HG02870 (cell line): ENCODE data around the gene SSR3.

ENCODE experiments used
- ATAC-seq: cut with Tn5 transposase; IDR thresholded peaks from one replicate; pipeline ENCODE4 v1.9.1; 2021; ENCODE audit warnings: mild to moderate bottlenecking, moderate library complexity; ENCODE audit not compliant: unreplicated experiment

SSR3 gene

GRCh38 chr3:156539802-156540201 is 15.1 kb downstream of the SSR3 start:
- ATAC-seq, result no peak

DNA sequence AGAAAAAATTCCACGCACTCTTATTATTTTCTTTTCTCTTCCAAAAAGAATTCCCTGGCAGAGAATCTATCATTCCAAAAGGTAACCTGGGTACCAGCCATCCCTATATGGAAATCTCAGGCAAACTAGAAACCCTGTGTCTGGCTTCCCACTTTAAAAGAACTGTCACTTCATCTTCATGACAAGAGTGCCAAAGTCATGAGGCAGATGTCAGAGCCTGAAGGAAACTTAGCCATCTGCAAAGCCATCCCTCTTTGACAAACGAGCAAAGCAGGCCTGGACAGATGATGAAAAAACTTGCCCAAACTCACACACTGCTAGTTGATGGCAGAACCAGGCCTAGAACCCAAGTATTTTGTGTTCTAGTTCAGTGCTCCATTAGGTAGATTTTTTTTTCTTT is 15.9 kb downstream of the SSR3 start:
- no peak for ATAC-seq

GRCh38 chr3:156536524-156537316 is 18.2 kb downstream of the SSR3 start:
- no peak for ATAC-seq

DNA sequence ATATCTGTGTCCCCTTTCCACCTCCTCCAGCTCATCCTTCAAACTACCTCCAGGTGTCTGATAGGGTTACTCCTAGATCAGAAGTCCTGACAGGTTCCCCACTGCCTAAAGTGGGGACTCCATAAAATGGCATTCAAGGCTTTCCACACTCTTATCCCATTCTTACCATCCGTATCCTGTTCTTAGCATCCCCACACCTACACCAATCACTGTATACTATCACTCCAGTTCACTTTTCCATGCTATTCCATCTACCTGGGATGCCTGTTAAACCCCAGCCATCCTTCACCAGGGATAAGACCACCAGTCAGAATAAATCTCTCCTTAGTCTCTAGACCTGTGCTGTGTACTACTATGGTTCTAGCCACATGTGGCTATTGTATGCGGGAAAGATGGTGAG is 19.1 kb downstream of the SSR3 start:
- no peak for ATAC-seq

DNA sequence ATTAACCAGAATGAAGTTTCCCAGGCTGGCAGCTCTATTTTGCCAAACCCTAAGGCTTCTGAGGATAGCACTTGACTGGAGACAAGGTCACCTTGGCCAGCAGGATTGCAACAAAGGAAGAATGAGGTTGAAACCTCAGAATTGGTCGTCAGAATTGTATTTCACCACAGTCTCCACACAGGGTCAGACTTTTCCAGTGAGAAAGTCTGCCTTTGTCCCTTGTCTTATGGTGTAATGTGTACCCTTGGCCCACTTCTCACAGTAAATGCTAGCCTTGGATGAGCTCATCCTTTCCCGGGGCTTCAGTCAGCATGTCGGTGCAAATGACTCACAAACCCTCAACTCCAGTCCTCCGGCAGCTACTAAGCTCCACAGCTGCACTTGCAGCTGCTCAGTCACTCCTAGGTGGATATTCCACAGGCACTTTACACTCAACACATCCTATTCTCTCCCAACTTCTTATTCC is 19.7 kb downstream of the SSR3 start:
- no peak for ATAC-seq

DNA sequence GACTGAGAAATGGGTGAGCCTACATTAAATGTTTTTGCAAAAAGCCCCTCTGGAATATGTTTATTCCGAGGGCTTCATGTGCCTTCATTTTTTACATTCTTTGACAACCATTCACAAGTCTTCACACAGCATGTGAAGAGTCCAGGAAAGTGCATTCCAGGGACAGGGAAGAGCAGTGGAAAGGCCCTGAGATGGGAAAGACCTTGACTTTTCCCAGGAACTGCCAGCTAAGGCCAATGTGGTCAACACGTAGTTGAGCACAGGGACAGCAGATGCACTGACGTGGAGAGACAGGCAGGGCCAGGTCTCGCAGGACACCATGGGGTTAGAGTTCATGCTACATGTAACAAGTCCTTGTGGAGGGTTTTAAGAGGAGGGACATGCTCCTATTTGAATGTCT is 21.7 kb downstream of the SSR3 start:
- ATAC-seq, result no peak

DNA sequence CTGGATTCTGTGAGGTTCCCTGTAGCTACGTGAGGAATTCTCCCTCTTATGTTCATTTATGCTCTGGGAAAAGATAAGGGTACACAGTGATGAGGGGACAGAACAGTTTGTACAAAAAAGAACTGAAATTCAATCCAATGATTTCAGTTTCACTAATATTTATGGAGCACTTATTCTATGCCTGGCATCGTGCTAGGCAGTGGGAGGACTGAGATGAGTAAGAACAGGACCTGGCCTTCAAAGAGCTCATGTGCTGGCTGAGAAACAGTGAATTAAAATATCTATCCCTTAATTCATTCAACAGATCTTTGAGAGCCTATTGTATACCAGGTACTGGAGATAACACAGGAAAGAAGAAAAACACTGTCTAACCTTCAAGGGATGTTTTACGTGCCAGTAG is 22.2 kb downstream of the SSR3 start:
- ATAC-seq, result no peak

GRCh38 chr3:156530980-156531379 is 23.9 kb downstream of the SSR3 start:
- no peak for ATAC-seq

GRCh38 chr3:156527060-156527459 is 27.9 kb downstream of the SSR3 start:
- ATAC-seq, result no peak

GRCh38 chr3:156525808-156526207 is 29.1 kb downstream of the SSR3 start:
- no peak for ATAC-seq

- no peak for ATAC-seq
Observed at GRCh38 chr3:156522673-156523072, 32.2 kb downstream of the SSR3 start.

- ATAC-seq, result peak; percentile 46
Observed at GRCh38 chr3:156519758-156520162, 35.2 kb downstream of the SSR3 start.

DNA sequence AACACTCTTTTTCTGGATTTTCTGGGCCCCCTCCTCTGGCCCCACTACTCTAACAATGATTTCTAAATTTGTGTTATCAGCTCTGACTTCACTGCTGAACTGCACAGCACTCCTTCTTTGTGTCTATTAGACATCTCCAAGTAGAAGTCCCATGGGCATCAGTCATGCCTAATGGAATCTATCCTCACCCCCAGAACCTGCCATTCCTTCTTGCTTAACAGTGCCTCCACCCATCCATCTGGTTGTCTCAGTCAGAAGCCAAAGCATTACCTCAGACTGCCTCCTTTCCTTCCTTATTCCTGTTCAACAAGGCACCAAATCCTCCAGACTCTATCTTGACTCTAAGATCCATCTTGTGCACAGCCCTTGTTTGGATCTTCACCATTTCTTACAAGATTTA is 36.2 kb downstream of the SSR3 start:
- no peak for ATAC-seq

DNA sequence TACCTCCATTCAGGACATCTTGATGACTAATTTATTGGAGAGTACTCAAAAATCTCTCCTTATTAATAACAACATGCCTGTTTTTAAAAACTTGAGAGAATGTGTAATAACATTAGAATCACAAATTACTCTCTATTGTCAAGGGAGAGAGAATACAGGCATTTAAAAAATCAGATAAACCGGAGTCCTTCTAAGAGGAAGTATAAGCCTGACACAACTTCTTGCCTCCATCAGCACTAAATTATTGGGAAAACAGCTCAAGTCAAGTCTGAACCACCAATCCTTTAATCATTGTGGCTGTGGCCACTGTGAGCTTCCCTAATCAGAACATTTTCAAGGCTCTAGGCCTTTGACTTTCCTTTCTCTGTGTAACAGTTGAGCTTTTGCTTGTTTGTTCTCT is 38.0 kb downstream of the SSR3 start:
- no peak for ATAC-seq

DNA sequence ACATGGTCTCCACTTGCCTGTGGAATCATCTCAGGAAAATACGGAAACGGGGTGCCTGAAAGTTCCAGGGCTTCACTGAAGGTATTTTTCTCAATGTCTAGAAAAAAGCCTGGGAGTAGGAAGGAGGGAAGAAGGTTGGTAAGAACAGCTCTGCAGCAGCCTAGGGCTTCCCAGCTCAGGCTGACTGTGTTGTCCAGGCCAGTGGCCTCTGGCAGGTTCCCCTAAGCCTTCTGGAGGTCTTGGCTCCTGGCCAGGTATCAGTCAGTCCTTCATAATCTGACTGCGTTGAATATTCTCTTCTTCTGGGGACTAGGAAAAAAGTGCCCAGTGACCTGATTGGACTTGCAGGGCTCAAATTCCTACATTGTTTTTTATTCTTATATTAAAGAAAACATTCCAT is 38.6 kb downstream of the SSR3 start:
- ATAC-seq, result no peak

GRCh38 chr3:156513619-156514018 is 41.3 kb downstream of the SSR3 start:
- no peak for ATAC-seq

- ATAC-seq, result no peak
Observed at GRCh38 chr3:156511987-156512677, 42.8 kb downstream of the SSR3 start.

DNA sequence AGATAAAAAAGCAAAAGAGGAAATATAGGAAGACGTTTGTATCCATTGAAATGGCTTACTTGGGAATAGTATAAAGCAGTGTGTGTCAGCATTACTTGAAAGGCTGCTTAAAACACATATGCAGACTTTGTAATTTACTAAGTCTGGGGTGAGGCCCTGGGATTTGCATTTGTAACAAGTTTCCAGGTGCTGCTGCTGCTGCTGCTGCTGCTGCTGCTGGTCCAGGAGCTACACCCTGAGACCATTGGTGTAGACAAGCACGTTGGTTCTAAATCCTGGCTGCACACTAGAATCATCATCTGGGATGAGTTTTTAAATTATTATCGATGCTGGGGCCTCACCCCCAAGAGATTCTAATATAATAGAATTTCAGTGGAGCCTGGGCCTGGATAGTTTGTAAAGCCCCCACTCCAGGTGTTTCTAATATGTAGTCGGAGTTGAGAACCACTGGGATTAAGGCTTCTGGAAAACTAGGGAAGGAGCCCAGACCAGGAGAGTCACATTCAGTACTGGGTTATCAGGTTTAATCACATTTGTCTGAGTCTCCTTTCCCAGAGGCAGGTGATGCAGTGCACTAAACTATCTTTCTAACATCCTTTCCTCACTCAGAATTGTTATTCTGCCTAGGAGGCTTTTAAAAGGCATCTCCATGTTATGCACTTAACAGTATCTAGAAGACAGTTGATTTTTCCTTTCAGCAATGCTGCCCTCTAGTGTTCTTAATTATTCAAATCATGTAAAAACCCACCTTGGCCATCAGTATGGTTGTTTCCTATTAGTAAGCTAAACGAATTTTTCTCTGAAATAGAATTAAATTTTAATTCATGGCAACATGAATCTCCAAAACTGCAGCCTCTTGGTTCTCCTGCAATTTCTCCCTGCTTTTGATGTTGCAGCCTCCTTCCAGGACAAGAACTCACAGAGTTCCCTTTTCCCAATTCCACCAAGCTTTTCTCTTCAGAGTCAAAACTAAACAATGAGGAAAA is 45.4 kb downstream of the SSR3 start:
- peak; percentile 72 for ATAC-seq

DNA sequence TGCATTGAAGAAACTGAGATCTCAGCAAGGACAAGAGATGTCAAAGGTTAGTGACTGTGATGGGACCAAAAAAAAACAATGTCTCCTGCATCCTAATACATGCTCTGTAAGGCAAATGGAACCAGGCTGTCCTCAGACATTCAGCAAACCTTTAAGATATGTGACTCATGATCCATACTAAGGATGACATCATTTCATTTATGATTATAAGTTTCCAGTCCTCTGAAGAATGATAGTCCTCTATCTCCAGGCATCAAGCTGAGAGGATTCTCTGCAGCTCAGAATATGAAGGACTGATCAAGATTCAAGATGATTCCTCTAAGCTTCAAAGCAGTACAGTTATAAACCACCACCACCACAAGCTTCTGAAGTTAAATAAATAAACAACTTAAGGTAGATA is 47.6 kb downstream of the SSR3 start:
- ATAC-seq, result no peak

- ATAC-seq, result no peak
Observed at GRCh38 chr3:156498307-156498706, 56.6 kb downstream of the SSR3 start.

GRCh38 chr3:156497326-156497725 is 57.6 kb downstream of the SSR3 start:
- ATAC-seq, result no peak
